ENCODE results near the gene MEIS1.

DNA sequence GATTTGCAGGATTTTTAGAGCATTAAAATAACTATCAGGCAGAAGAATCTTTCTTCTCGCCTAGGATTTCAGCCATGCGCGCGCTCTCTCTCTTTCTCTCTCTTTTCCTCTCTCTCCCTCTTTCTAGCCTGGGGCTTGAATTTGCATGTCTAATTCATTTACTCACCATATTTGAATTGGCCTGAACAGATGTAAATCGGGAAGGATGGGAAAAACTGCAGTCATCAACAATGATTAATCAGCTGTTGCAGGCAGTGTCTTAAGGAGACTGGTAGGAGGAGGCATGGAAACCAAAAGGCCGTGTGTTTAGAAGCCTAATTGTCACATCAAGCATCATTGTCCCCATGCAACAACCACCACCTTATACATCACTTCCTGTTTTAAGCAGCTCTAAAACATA lies 137.0 kb downstream of the MEIS1 start:
- TF ChIP-seq, protein P1, sequence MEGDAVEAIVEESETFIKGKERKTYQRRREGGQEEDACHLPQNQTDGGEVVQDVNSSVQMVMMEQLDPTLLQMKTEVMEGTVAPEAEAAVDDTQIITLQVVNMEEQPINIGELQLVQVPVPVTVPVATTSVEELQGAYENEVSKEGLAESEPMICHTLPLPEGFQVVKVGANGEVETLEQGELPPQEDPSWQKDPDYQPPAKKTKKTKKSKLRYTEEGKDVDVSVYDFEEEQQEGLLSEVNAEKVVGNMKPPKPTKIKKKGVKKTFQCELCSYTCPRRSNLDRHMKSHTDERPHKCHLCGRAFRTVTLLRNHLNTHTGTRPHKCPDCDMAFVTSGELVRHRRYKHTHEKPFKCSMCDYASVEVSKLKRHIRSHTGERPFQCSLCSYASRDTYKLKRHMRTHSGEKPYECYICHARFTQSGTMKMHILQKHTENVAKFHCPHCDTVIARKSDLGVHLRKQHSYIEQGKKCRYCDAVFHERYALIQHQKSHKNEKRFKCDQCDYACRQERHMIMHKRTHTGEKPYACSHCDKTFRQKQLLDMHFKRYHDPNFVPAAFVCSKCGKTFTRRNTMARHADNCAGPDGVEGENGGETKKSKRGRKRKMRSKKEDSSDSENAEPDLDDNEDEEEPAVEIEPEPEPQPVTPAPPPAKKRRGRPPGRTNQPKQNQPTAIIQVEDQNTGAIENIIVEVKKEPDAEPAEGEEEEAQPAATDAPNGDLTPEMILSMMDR (IDR thresholded peaks at IDR 0.05) = no peak
- TF ChIP-seq EP300 (IDR thresholded peaks at IDR 0.05; ENCODE audit: low read depth) (no peak), POLR2AphosphoS5 (IDR thresholded peaks at IDR 0.05) (no peak)

Measured in transverse colon (tissue), 4 donors.